ENCODE data around the gene RIMS1.

RIMS1 gene

DNA sequence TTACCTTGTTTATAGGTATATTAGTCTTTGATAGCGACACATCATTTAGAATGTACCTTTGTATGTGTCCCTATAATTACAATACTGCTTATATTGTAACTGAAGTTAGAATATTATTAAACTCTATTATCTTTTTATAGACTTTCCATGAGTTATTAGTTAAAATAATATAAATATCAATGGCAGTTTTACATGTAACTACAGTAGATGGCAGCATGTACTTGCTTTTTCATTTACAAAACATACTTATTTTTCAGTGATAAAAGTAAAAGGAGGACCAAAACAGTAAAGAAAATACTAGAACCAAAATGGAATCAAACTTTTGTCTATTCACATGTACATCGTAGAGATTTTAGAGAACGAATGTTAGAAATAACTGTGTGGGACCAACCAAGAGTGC is 364.3 kb downstream of the RIMS1 start:
- TF ChIP-seq, protein P1, sequence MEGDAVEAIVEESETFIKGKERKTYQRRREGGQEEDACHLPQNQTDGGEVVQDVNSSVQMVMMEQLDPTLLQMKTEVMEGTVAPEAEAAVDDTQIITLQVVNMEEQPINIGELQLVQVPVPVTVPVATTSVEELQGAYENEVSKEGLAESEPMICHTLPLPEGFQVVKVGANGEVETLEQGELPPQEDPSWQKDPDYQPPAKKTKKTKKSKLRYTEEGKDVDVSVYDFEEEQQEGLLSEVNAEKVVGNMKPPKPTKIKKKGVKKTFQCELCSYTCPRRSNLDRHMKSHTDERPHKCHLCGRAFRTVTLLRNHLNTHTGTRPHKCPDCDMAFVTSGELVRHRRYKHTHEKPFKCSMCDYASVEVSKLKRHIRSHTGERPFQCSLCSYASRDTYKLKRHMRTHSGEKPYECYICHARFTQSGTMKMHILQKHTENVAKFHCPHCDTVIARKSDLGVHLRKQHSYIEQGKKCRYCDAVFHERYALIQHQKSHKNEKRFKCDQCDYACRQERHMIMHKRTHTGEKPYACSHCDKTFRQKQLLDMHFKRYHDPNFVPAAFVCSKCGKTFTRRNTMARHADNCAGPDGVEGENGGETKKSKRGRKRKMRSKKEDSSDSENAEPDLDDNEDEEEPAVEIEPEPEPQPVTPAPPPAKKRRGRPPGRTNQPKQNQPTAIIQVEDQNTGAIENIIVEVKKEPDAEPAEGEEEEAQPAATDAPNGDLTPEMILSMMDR (conservative IDR thresholded peaks at IDR 0.05; ENCODE audit: low read length), result peak; percentile 7; the same call in 1 of the 2 replicates
- peak; percentile 12 for DNase-seq (ENCODE audit: low read depth)
- H3K4me3 ChIP-seq (ENCODE audit: low read length), result no peak overlapping the region

- TF ChIP-seq, protein P1 (conservative IDR thresholded peaks at IDR 0.05; ENCODE audit: low read length), result no peak
- peak; percentile 18 for DNase-seq (ENCODE audit: low read depth)
- H3K4me3 ChIP-seq (ENCODE audit: low read length), result no peak overlapping the region
These were observed 374.1 kb downstream of the RIMS1 start for GRCh38 chr6:72260489-72260888.

GRCh38 chr6:72261554-72261953 is 375.2 kb downstream of the RIMS1 start:
- H3K4me3 ChIP-seq (ENCODE audit: low read length), result no peak overlapping the region
- TF ChIP-seq, protein P1 (conservative IDR thresholded peaks at IDR 0.05; ENCODE audit: low read length), result no peak
- DNase-seq (ENCODE audit: low read depth), result no peak

GRCh38 chr6:72262254-72262653 is 375.9 kb downstream of the RIMS1 start:
- TF ChIP-seq, protein P1 (conservative IDR thresholded peaks at IDR 0.05; ENCODE audit: low read length), result no peak
- DNase-seq (ENCODE audit: low read depth), result no peak
- H3K4me3 ChIP-seq (ENCODE audit: low read length), result no peak overlapping the region

DNA sequence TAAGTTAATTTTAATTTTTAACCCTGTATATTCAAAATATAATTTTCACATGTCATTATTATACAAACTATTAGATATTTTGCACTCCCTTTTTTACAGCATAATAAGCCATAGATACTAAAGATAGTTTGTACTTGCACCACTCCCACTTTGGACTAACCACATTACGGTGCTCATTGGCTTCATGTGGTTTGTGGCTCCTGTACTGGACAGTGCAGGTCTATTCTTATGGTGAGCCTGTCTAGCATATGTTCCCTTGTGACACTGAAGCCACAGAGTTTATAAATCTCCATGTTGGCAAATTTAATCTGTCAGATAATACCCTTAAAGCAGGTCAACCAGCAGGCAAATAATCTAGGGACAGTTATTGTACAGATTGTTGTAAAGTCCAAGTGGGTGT is 381.1 kb downstream of the RIMS1 start:
- TF ChIP-seq, protein P1 (conservative IDR thresholded peaks at IDR 0.05; ENCODE audit: low read length), result no peak
- no peak overlapping the region for H3K4me3 ChIP-seq (ENCODE audit: low read length)
- no peak for DNase-seq (ENCODE audit: low read depth)

DNA sequence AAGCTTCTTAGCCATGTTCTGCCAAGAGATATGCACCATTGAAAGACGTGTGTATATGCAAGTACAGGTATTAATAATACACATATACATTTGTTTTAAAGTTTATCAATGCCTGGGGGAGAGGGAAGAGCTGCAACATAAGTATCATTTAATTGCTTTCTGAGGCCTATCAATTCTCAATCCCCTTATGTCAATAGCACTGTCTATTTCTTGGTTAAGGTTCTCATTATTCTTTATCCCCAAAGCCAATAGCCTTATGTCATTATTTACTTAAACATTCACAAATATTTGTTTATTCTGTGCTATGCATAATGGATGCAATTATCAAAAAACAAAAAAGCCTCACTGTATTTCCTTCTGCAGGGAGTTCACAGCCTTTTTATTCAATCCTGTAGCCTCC is 385.2 kb downstream of the RIMS1 start:
- TF ChIP-seq, protein P1 (conservative IDR thresholded peaks at IDR 0.05; ENCODE audit: low read length), result no peak
- H3K4me3 ChIP-seq (ENCODE audit: low read length), result no peak overlapping the region
- DNase-seq (ENCODE audit: low read depth), result no peak

GRCh38 chr6:72272958-72273357 is 386.6 kb downstream of the RIMS1 start:
- no peak overlapping the region for H3K4me3 ChIP-seq (ENCODE audit: low read length)
- DNase-seq (ENCODE audit: low read depth), result peak; percentile 41
- TF ChIP-seq, protein P1 (conservative IDR thresholded peaks at IDR 0.05; ENCODE audit: low read length), result no peak

Data from AG10803 (cell line).